GM10266 (cell line): ENCODE results near the gene PGPEP1.

Experiments used
- DNase-seq: peaks from one replicate; pipeline ENCODE4 v3.0.0; 2012; ENCODE audit errors: extremely low spot score
- CTCF ChIP-seq: IDR thresholded peaks from 2 replicates; pipeline ENCODE4 v1.5.1; 2012; ENCODE audit warnings: mild to moderate bottlenecking, low read depth; ENCODE audit not compliant: control insufficient read depth, insufficient read depth; ENCODE audit errors: missing control alignments

Gene PGPEP1

GRCh38 chr19:18385359-18385674, 44.9 kb downstream of the PGPEP1 start:
- no peak for DNase-seq
- TF ChIP-seq CTCF: no peak

- peak; percentile 64 for DNase-seq
- peak; percentile 71 for TF ChIP-seq CTCF
Observed at GRCh38 chr19:18385675-18386542, 45.5 kb downstream of the PGPEP1 start, which contains the start of gene GDF15. Gene GDF15, plus strand, starts transcription at chr19:18386158. Its CDS starts 32 bp downstream, at chr19:18386190.

- no peak for DNase-seq
- no peak for TF ChIP-seq CTCF
Observed at GRCh38 chr19:18386543-18387271, 46.3 kb downstream of the PGPEP1 start.

- peak; percentile 90 for DNase-seq
- peak; percentile 100 for TF ChIP-seq CTCF
Observed at GRCh38 chr19:18388100-18388959, 47.9 kb downstream of the PGPEP1 start.

- TF ChIP-seq CTCF: no peak
- DNase-seq: no peak
Observed at GRCh38 chr19:18388960-18389725, 48.7 kb downstream of the PGPEP1 start.

GRCh38 chr19:18389726-18390064, 49.3 kb downstream of the PGPEP1 start:
- TF ChIP-seq CTCF: no peak

More at GRCh38 chr19:18389726-18390064, 49.3 kb downstream of the PGPEP1 start:
- DNase-seq: no peak
